AG09319 (cell line): Measurements from ENCODE around the gene COG8.

ENCODE experiments used
- DNase-seq: peaks from one replicate; pipeline ENCODE4 v3.0.0-alpha.2; 2010; ENCODE audit warnings: low read depth; ENCODE audit errors: extremely low read depth
- CTCF ChIP-seq: IDR thresholded peaks from 2 replicates; pipeline ENCODE4 v1.5.1; 2011; ENCODE audit warnings: low read depth, mild to moderate bottlenecking, inconsistent platforms, low read length, moderate library complexity

Gene COG8

DNA sequence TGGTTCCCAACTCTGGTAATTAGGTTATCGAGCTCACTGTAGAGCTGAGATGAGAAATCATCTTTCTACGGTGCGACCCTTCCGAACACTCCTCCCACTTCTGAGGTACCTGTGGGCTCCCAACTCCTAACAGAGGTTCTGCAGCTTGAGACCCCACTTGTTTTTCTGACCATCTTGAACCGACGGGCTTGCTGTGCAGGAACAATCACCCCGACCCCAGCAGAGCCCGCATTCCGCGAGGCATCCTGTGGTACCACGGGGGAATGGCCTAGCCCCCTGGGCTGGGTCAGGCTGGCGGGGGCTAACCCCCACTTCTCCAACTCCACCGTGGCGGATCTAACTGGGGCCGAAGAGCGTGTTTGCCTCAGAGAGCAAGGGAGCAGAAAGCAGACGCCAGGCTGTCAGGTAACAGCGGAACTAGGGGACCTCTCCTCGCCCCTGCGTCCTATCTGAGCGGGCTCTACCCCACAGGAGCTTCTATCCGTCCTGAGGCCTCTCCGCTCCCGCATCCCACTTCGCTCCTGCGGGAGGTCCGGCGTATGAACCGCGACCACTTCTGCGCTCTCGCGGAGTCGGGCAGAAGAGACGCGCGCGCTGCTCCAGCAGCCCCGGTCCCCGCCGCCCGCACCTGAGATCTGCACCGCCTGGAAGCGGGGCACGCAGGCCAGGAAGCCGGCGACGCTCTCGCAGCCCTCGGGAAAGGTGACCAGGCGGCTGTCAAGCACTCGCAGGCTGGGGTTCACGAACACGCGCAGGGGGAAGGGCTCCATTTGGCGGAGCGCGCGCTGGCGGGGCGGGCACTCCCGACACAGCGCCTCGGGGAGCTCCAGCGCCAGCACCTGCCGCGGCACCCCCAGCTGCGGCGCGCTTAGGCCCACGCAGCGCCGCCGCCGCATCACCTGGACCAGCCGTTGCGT, 9.7 kb downstream of the COG8 start:
- TF ChIP-seq CTCF = no peak
- no peak for DNase-seq

DNA sequence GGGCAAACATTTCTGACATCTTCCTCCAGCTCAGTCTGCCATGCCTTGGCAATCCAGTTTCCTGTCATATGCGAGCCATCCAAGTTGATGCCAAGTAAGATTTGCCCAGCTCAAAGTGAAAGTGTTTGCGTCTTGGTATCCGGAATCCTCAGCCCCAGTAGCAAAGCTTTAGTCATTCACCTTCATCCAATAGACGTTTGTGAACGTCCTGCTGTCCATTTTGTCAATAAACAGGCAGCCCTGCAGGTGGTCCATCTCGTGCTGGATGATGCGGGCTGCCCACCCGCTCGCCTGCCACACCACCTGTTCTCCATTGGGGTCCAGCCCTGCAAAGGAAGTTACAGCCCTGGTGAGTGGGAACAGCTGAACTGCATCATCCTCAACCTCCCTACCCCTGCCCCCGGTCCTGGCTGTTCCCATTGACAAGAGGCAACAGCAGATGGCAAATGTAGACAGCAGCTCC, 10.5 kb downstream of the COG8 start:
- TF ChIP-seq CTCF = no peak
- no peak for DNase-seq

- DNase-seq = no peak
- no peak for TF ChIP-seq CTCF
Measured at GRCh38 chr16:69327585-69328310, 11.6 kb downstream of the COG8 start.

DNA sequence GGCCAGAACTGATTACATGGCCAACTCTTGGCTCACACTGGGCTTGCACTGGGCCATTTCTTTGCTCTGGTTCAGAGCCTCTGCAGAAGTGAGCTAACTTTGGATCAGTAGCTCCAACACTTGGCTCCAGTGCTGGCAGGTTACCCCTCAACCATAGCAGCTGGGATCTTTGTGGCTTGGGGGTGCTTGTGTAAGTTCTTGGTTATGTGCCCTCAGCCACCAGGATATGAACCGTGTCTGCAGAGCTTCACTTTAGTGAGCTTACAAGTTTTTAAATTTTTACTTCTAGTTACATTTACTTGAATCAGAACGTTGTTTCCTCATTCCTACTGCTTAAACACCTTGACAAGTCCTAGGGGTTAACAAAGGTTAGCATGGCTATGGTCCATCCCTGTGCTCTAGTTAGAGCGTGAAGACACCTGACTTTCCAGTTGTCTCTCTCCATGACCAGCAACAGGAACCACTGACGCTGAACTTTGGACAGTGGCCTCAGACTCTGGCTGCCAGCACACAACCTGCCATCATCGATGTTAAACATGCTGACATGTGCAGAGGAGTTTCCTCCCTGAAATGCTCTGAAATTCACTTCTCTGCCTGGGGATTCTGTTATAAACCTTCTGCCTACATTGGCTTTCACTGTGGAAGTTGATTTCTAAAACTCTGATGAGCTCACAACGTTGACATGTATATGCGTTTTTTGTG, 13.0 kb downstream of the COG8 start:
- DNase-seq = no peak
- TF ChIP-seq CTCF = no peak

DNA sequence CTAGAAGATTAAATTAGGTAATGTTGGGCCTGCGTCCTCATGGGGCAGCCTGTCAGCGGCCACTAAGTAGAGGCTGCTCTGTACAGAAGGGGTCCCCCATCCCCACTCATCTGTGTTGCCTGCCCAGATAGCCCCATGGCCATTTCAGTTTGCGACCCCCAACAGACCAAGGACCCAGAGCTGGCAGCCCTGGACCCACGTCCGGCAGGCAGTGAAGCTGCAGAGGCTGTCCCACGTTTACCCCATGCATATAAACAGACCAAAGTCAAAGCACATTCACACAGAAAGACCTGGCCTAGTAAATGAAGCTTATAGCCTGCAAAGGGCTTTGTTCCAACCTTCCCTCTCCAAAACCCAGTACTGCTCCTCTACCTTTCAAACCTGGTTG, 13.6 kb downstream of the COG8 start:
- no peak for TF ChIP-seq CTCF
- DNase-seq = no peak

DNA sequence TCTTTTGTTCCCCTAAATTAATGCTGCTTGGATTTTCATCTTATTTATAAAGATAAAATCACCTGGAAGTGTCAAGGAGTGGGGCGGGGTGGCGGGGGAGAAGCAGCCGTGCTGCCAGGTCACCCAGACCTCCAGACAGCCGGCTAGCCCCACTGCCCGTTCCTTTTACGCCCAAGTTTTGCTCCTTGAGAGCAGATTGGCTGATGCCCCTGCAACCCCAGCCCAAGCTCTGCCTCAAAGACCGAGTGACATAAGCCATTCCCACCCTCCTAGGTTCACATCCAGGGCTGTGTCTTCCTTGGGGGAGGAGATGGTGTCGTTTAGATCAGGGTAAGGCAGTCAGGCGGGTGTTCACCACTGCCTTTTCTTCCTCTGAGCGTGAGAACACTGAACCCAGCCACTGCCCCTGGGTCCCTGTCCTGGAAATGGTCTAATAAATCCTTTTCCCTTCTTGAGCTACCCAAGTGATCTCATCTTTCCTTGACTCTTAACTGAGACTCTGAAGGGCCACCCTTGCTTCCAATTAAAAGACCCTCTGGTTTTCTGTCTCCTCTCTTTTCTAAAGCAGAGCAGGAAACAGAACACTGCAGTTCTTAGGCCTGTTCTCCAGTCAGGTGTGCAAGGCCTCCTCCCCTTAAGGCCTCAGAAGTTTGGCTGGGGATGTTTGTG, 14.6 kb downstream of the COG8 start:
- no peak for DNase-seq
- TF ChIP-seq CTCF = no peak
